NCI-H2029 (cell line): ENCODE results near the gene PRKN.
"Not testable (repeated sequence)": the region's sequence is repeated elsewhere in the genome, so short reads cannot be mapped to it uniquely, and the experiment has no call there.

Source experiments
- DNase-seq: peaks from one replicate; lab custom pipeline; 2025; lab: John Stamatoyannopoulos, UW

Gene PRKN

GRCh38 chr6:161354276-161354840 lies 1373.2 kb downstream of the PRKN start:
- DNase-seq = no peak

- DNase-seq = no peak
Measured at GRCh38 chr6:161353208-161353613, 1374.4 kb downstream of the PRKN start.

GRCh38 chr6:161351858-161352257 lies 1375.7 kb downstream of the PRKN start:
- DNase-seq = no peak

- no peak for DNase-seq
Measured at GRCh38 chr6:161349886-161350285, 1377.7 kb downstream of the PRKN start.

- no peak for DNase-seq
Measured at GRCh38 chr6:161348628-161348994, 1379.0 kb downstream of the PRKN start.

GRCh38 chr6:161347988-161348627 lies 1379.5 kb downstream of the PRKN start:
- no peak for DNase-seq

GRCh38 chr6:161347125-161347524 lies 1380.4 kb downstream of the PRKN start:
- no peak for DNase-seq

- no peak for DNase-seq
Measured at GRCh38 chr6:161346717-161347116, 1380.8 kb downstream of the PRKN start.

GRCh38 chr6:161344626-161345025 lies 1382.9 kb downstream of the PRKN start:
- no peak for DNase-seq

- DNase-seq = no peak
Measured at GRCh38 chr6:161342039-161342438, 1385.5 kb downstream of the PRKN start.

GRCh38 chr6:161341638-161342037 lies 1385.9 kb downstream of the PRKN start:
- DNase-seq = no peak

- DNase-seq = no peak
Measured at GRCh38 chr6:161338015-161338414, 1389.6 kb downstream of the PRKN start.

- no peak for DNase-seq
Measured at GRCh38 chr6:161336479-161336878, 1391.1 kb downstream of the PRKN start.

- DNase-seq = no peak
Measured at GRCh38 chr6:161333410-161333809, 1394.2 kb downstream of the PRKN start.

GRCh38 chr6:161331402-161332081 lies 1396.0 kb downstream of the PRKN start:
- DNase-seq = not testable (repeated sequence)

GRCh38 chr6:161327360-161327953 lies 1400.1 kb downstream of the PRKN start:
- no peak for DNase-seq

- no peak for DNase-seq
Measured at GRCh38 chr6:161319231-161319630, 1408.3 kb downstream of the PRKN start.

GRCh38 chr6:161318456-161318855 lies 1409.1 kb downstream of the PRKN start:
- no peak for DNase-seq

- DNase-seq = no peak
Measured at GRCh38 chr6:161316531-161316930, 1411.0 kb downstream of the PRKN start.

GRCh38 chr6:161315246-161315917 lies 1412.2 kb downstream of the PRKN start:
- not testable (repeated sequence) for DNase-seq

- DNase-seq = not testable (repeated sequence)
Measured at GRCh38 chr6:161314541-161315245, 1412.9 kb downstream of the PRKN start.

GRCh38 chr6:161313940-161314509 lies 1413.5 kb downstream of the PRKN start:
- DNase-seq = no peak
